Spleen (tissue), 11 donors: ENCODE results near the gene PLK3. TPM values are rescaled to one million over a fixed set of nuclear protein-coding genes. Genes with fewer than 3 reads are reported as not detected.

Experiments
- DNase-seq: peaks from one replicate; pipeline ENCODE4 v3.0.0-alpha.2; 2020
- H3K27ac ChIP-seq, 8 donors: fragments of 200-600 bp; sonication (generic) in 7 of 8; 1 replicate in 4 of 8; 2 replicates in 4 of 8; pipeline versions ENCODE4 v1.5.0 to v1.8.0; 2016 to 2021; ENCODE audit warnings: inconsistent platforms in 4 of 8, mild to moderate bottlenecking in 4 of 8, moderate library complexity in 1 of 8
- H3K27me3 ChIP-seq, 7 donors: fragments of 200-600 bp; sonication (generic) in 6 of 7; replicated peaks in 1 of 7; 1 replicate in 4 of 7; 2 replicates in 3 of 7; pipeline versions ENCODE4 v1.5.0 to v1.8.0; 2016 to 2021; ENCODE audit warnings: inconsistent platforms in 3 of 7, mild to moderate bottlenecking in 1 of 7
- H3K36me3 ChIP-seq, 6 donors: fragments of 200-600 bp; sonication (generic) in 5 of 6; 1 replicate in 4 of 6; 2 replicates in 2 of 6; pipeline versions ENCODE4 v1.5.0 to v1.8.0; 2016 to 2021; ENCODE audit warnings: inconsistent platforms in 2 of 6
- H3K4me1 ChIP-seq, 6 donors: fragments of 200-600 bp; sonication (generic) in 5 of 6; 1 replicate in 3 of 6; 2 replicates in 3 of 6; pipeline versions ENCODE4 v1.5.0 to v1.8.0; 2016 to 2021; ENCODE audit warnings: inconsistent platforms in 3 of 6
- H3K4me3 ChIP-seq, 8 donors: fragments of 200-600 bp; sonication (generic) in 7 of 8; 1 replicate in 4 of 8; 2 replicates in 4 of 8; pipeline versions ENCODE4 v1.5.0 to v1.8.0; 2016 to 2021; ENCODE audit warnings: inconsistent platforms in 4 of 8, mild to moderate bottlenecking in 4 of 8, moderate library complexity in 2 of 8
- H3K9me3 ChIP-seq, 8 donors: fragments of 200-600 bp; sonication (generic) in 7 of 8; 1 replicate in 4 of 8; 2 replicates in 4 of 8; pipeline versions ENCODE4 v1.5.0 to v1.8.0; 2016 to 2021; ENCODE audit warnings: inconsistent platforms in 4 of 8
- POLR2A ChIP-seq, 3 donors: fragments of 450-650 bp; IDR thresholded peaks; one replicate each; pipeline ENCODE4 v1.5.1; 2017; ENCODE audit warnings: antibody characterized with exemption in 3 of 3, mild to moderate bottlenecking in 1 of 3
- POLR2AphosphoS5 ChIP-seq, 3 donors: sonication (generic); formaldehyde crosslinking; IDR thresholded peaks; one replicate each; pipeline ENCODE4 v1.5.1; 2017; ENCODE audit warnings: antibody characterized with exemption in 3 of 3
- WGBS, 5 donors: extraction: QIAGEN DNeasy Blood & Tissue Kit in 3 of 5; methylation state at CpG; one replicate each; pipeline versions ENCODE4 v1.1.5 to v1.1.7; 2013 to 2018; 5-methylcytosine and 5-hydroxymethylcytosine counted together
- intact Hi-C: fragments of 100-400 bp; cut with DNase I; formaldehyde crosslinking; loops from one replicate; pipeline ENCODE4 v1.15.0; 2023; ENCODE audit warnings: low total_unique reads
- polyA plus RNA-seq, 3 donors: library from polyadenylated mRNA; stranded (reverse); fragments of 200-250 nt; gene quantifications; one replicate each; pipeline ENCODE4 v1.2.1, GENCODE V29; 2013
- small RNA-seq, 4 donors: library from RNA; depleted of rRNA; stranded (forward); fragments of <200 nt; gene quantifications; one replicate each; pipeline ENCODE3, GENCODE V24; 2016
- total RNA-seq, 7 donors: library from RNA; depleted of rRNA in 3 of 7; stranded (reverse); fragments of >200 nt in 3 of 7; fragmentation: NEBNext Ultra II Directional in 4 of 7; extraction: Animal tissue kit (Norgen Biotek cat#: 25700) in 4 of 7; gene quantifications; one replicate each; pipeline versions ENCODE4 v1.1.0 to v1.2.1, GENCODE V29; 2016 to 2021
- TF ChIP-seq, protein P1 (sequence below), 11 experiments: fragments of 200-600 bp in 7 of 11; fragments of 450-650 bp in 4 of 11; sonication (generic) in 4 of 11; IDR thresholded peaks in 8 of 11; conservative IDR thresholded peaks in 3 of 11; 1 replicate in 7 of 11; 2 replicates in 4 of 11; pipeline versions ENCODE4 v1.4.0 to v1.8.0; 2016 to 2021; ENCODE audit warnings: antibody characterized with exemption in 11 of 11, inconsistent platforms in 4 of 11, mild to moderate bottlenecking in 1 of 11
- donor health status: healthy with polysubstance abuse.
- donor health status: DM: no; HTN: no; CAD: no; lungs with moderate emphysema.
- donor health status: DM: no; HTN: no; CAD: no.
- donor health status: Bipolar disorder and iron deficiency.
- donor health status: healthy.
- donor health status: DM: no; HTN: no; CAD: no.
- donor health status: DM: yes; HTN: yes; CAD: no.

Gene PLK3
- total and polyA plus RNA-seq, 10 donors: 14.7 to 51.7 (median 27.6) TPM

DNA sequence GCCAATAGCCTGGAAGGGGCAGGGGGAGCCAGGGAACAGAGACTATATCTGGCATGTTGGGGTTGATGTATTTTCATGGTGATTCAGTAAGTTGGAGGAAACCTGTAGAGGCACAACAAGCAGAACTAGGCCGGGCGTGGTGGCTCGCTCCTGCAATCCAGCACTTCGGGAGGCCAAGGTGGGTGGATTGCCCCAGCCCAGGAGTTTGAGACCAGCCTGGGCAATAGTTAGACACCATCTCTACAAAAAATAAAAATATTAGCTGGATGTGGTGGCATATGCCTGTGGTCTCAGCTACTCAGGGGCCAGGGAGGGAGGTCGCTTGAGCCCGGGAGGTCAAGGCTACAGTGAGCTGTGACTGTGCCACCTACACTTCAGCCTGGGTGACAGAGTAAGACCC, 53.0 kb downstream of the PLK3 start:
- no peaks in the 10 kb centered on the region for H3K9me3 ChIP-seq
- H3K4me1 ChIP-seq: no peaks in the 10 kb centered on the region
- no peaks in the 10 kb centered on the region for H3K27me3 ChIP-seq
- intact Hi-C loops: no loop called here
- peaks cover 0 to 58% (median 17%) of the 10 kb centered on the region in 6 donors for H3K36me3 ChIP-seq
- DNase-seq: no peak
- 94 to 97% (median 96%) methylated on average over 6 of the region's 6 CpGs for WGBS, 5 donors
- no peak for TF ChIP-seq POLR2A (IDR thresholded peaks at IDR 0.05)
- TF ChIP-seq, protein P1, sequence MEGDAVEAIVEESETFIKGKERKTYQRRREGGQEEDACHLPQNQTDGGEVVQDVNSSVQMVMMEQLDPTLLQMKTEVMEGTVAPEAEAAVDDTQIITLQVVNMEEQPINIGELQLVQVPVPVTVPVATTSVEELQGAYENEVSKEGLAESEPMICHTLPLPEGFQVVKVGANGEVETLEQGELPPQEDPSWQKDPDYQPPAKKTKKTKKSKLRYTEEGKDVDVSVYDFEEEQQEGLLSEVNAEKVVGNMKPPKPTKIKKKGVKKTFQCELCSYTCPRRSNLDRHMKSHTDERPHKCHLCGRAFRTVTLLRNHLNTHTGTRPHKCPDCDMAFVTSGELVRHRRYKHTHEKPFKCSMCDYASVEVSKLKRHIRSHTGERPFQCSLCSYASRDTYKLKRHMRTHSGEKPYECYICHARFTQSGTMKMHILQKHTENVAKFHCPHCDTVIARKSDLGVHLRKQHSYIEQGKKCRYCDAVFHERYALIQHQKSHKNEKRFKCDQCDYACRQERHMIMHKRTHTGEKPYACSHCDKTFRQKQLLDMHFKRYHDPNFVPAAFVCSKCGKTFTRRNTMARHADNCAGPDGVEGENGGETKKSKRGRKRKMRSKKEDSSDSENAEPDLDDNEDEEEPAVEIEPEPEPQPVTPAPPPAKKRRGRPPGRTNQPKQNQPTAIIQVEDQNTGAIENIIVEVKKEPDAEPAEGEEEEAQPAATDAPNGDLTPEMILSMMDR (IDR thresholded peaks at IDR 0.05 in 8 of 11, conservative IDR thresholded peaks at IDR 0.05 in 3 of 11): no peak
- no peak for TF ChIP-seq POLR2AphosphoS5 (IDR thresholded peaks at IDR 0.05)
- H3K4me3 ChIP-seq: no peak overlapping the region
- no peak overlapping the region for H3K27ac ChIP-seq

DNA sequence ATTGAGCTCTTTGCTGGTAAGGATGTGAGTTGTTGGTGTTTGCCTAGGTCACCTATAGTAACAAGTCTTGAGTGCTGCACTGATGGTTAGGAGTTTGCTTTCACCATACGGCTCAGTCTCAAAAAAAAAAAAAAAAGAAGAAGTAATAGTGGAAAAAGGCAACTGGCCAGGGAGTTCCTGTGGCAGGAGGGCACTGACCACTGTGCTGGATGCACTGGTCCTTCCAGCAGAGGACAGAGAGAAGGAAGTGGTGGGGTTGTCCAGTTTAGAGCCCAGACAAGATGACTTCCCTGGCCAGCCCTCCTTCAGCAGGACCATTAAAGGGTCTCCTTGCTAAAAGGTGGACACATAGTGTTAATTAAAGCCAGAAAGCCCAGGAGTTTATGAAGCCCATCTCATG, 54.8 kb downstream of the PLK3 start:
- no peaks in the 10 kb centered on the region for H3K27me3 ChIP-seq
- peaks cover 0 to 53% (median 17%) of the 10 kb centered on the region in 6 donors for H3K36me3 ChIP-seq
- DNase-seq: no peak
- TF ChIP-seq POLR2A (IDR thresholded peaks at IDR 0.05) (no peak), POLR2AphosphoS5 (IDR thresholded peaks at IDR 0.05) (no peak)
- TF ChIP-seq, protein P1 (IDR thresholded peaks at IDR 0.05 in 8 of 11, conservative IDR thresholded peaks at IDR 0.05 in 3 of 11): no peak
- H3K27ac ChIP-seq: no peak overlapping the region
- H3K9me3 ChIP-seq: no peaks in the 10 kb centered on the region
- peaks cover 0 to 1% (median 0%) of the 10 kb centered on the region in 6 donors for H3K4me1 ChIP-seq
- intact Hi-C loops: no loop called here
- 55 to 79% (median 72%) methylated on average over 1 of the region's 1 CpG for WGBS, 5 donors
- H3K4me3 ChIP-seq: no peak overlapping the region

Small RNAs within 50 kb of the gene (small RNA-seq; reads per million reads assigned to genes)
- gene AL136380.1 (0 reads per million in 4 donors), gene SNORD38A (511 to 743 (median 539) reads per million in 4 donors), gene SNORD38B (0 reads per million in 4 donors), gene SNORD46 (2,579 to 3,281 (median 3,146) reads per million in 4 donors), gene SNORD55 (0 reads per million in 4 donors)

Other genes with a start within 250 kb of the PLK3 start
- gene TMEM53, start 125.9 kb upstream of the PLK3 start, total RNA-seq: 1 to 10 TPM; 4.3 to 7.5 (median 5.4) TPM
- 1 to 10 TPM; 4.9 to 5.7 (median 5.5) TPM for gene TMEM53, start 125.9 kb upstream of the PLK3 start, polyA plus RNA-seq
- gene ARMH1, start 125.7 kb upstream of the PLK3 start, total RNA-seq: 10 to 100 TPM; 12.2 to 24.7 (median 16.2) TPM
- 10 to 100 TPM; 43.9 to 86.0 (median 77.4) TPM for gene ARMH1, start 125.7 kb upstream of the PLK3 start, polyA plus RNA-seq
- not detected for gene RNU5D-1, start 69.2 kb upstream of the PLK3 start, total RNA-seq
- gene RNU5D-1, start 69.2 kb upstream of the PLK3 start, polyA plus RNA-seq: not detected
- gene KIF2C, start 60.5 kb upstream of the PLK3 start, total RNA-seq: 1 to 10 TPM; 1.6 to 6.6 (median 5.0) TPM
- gene KIF2C, start 60.5 kb upstream of the PLK3 start, polyA plus RNA-seq: 1 to 10 TPM; 1.4 to 7.6 (median 2.9) TPM
- 1,000 to 10,000 TPM; 1,626 to 2,405 (median 2,159) TPM for gene RPS8, start 24.8 kb upstream of the PLK3 start, total RNA-seq
- gene RPS8, start 24.8 kb upstream of the PLK3 start, polyA plus RNA-seq: 1,000 to 10,000 TPM; 4,436 to 6,194 (median 5,972) TPM
- gene BEST4, start 12.2 kb upstream of the PLK3 start, total RNA-seq: under 1 TPM in 4 of 7 donors, not detected in 3; 0.16 to 0.61 (median 0.30) TPM
- gene BEST4, start 12.2 kb upstream of the PLK3 start, polyA plus RNA-seq: under 1 TPM; 0.32 to 0.89 (median 0.80) TPM
- gene DYNLT4, start 7.0 kb downstream of the PLK3 start, total RNA-seq: 1 to 10 TPM in 2 of 7 donors, under 1 TPM in 2, not detected in 3; 0.82 to 2.1 (median 1.1) TPM
- under 1 TPM; 0.15 to 0.58 (median 0.22) TPM for gene DYNLT4, start 7.0 kb downstream of the PLK3 start, polyA plus RNA-seq
- gene BTBD19, start 8.1 kb downstream of the PLK3 start, total RNA-seq: 10 to 100 TPM in 1 of 7 donors, 1 to 10 TPM in 6; 2.8 to 11.9 (median 7.3) TPM
- gene BTBD19, start 8.1 kb downstream of the PLK3 start, polyA plus RNA-seq: 1 to 10 TPM in 2 of 3 donors, under 1 TPM in 1; 0.73 to 5.5 (median 1.1) TPM
- gene PTCH2, start 42.9 kb downstream of the PLK3 start, total RNA-seq: 1 to 10 TPM; 1.0 to 1.5 (median 1.2) TPM
- gene PTCH2, start 42.9 kb downstream of the PLK3 start, polyA plus RNA-seq: 1 to 10 TPM in 2 of 3 donors, under 1 TPM in 1; 0.56 to 1.6 (median 1.3) TPM
- gene EIF2B3, start 186.2 kb downstream of the PLK3 start, total RNA-seq: 10 to 100 TPM; 14.5 to 28.8 (median 23.4) TPM
- gene EIF2B3, start 186.2 kb downstream of the PLK3 start, polyA plus RNA-seq: 10 to 100 TPM in 2 of 3 donors, 1 to 10 TPM in 1; 7.4 to 15.2 (median 13.7) TPM
- 10 to 100 TPM; 33.2 to 50.7 (median 37.6) TPM for gene HECTD3, start 210.9 kb downstream of the PLK3 start, total RNA-seq
- 10 to 100 TPM; 13.3 to 24.9 (median 15.9) TPM for gene HECTD3, start 210.9 kb downstream of the PLK3 start, polyA plus RNA-seq
- gene UROD, start 211.9 kb downstream of the PLK3 start, total RNA-seq: 10 to 100 TPM; 41.5 to 70.4 (median 65.4) TPM
- gene UROD, start 211.9 kb downstream of the PLK3 start, polyA plus RNA-seq: 10 to 100 TPM; 69.8 to 90.9 (median 80.0) TPM